GM06990 (cell line): ENCODE measurements around the gene SOCS6.
"Not testable (repeated sequence)": the region's sequence is repeated elsewhere in the genome, so short reads cannot be mapped to it uniquely, and the experiment has no call there.

Experiments
- DNase-seq: peaks from one replicate; pipeline ENCODE4 v3.0.0-alpha.2; 2011; ENCODE audit not compliant: insufficient read length; ENCODE audit errors: extremely low read depth
- H3K27me3 ChIP-seq: replicated peaks from 2 replicates; pipeline ENCODE4 v1.6.0; 2011; ENCODE audit warnings: low read length; ENCODE audit not compliant: control insufficient read depth, insufficient read depth
- H3K36me3 ChIP-seq: 2 replicates; pipeline ENCODE4 v1.5.1; 2011; ENCODE audit warnings: low read length; ENCODE audit not compliant: control insufficient read depth, insufficient read depth
- H3K4me3 ChIP-seq: replicated peaks from 2 replicates; pipeline ENCODE4 v1.5.1; 2011; ENCODE audit warnings: low read depth, mild to moderate bottlenecking, control low read depth, low read length
- TF ChIP-seq, protein P1 (sequence below): IDR thresholded peaks from 2 replicates; pipeline ENCODE4 v1.5.1; 2011; ENCODE audit warnings: low read length, control low read depth, mild to moderate bottlenecking, inconsistent platforms; ENCODE audit not compliant: insufficient read depth, poor library complexity, severe bottlenecking

Gene SOCS6, protein sequence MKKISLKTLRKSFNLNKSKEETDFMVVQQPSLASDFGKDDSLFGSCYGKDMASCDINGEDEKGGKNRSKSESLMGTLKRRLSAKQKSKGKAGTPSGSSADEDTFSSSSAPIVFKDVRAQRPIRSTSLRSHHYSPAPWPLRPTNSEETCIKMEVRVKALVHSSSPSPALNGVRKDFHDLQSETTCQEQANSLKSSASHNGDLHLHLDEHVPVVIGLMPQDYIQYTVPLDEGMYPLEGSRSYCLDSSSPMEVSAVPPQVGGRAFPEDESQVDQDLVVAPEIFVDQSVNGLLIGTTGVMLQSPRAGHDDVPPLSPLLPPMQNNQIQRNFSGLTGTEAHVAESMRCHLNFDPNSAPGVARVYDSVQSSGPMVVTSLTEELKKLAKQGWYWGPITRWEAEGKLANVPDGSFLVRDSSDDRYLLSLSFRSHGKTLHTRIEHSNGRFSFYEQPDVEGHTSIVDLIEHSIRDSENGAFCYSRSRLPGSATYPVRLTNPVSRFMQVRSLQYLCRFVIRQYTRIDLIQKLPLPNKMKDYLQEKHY

DNA sequence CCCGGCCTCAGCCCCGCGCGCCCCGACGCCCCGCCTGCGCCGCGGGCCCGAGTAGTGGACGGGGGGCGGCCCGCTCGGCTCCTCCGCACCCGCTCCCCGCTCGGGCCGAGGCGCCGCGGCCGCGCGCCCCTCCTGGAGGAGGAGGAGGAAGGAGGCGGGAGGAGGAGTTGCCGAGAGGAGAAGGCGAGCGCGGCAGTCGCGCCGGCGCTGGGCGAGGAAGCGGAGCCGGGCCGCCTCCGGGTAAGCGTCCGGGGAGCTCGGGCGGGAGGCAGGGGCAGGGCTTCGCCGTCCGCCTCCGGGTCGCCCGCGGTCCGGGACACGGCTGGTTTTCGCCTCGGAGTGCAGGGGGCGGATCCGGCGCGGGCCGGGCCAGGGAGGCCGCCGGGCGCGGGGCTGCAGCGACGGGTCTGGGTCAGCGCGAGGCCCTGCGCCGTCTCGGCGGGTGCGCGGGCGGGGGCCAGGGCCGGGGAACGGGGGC is at the start of gene SOCS6:
Gene SOCS6 (plus strand): TSS at position 195 of the 478 bp plus-strand sequence. CDS start 35,624 bp downstream, outside the sequence.
- DNase-seq: peak; percentile 84
- no peaks in the 10 kb centered on the region for H3K27me3 ChIP-seq
- TF ChIP-seq, protein P1, sequence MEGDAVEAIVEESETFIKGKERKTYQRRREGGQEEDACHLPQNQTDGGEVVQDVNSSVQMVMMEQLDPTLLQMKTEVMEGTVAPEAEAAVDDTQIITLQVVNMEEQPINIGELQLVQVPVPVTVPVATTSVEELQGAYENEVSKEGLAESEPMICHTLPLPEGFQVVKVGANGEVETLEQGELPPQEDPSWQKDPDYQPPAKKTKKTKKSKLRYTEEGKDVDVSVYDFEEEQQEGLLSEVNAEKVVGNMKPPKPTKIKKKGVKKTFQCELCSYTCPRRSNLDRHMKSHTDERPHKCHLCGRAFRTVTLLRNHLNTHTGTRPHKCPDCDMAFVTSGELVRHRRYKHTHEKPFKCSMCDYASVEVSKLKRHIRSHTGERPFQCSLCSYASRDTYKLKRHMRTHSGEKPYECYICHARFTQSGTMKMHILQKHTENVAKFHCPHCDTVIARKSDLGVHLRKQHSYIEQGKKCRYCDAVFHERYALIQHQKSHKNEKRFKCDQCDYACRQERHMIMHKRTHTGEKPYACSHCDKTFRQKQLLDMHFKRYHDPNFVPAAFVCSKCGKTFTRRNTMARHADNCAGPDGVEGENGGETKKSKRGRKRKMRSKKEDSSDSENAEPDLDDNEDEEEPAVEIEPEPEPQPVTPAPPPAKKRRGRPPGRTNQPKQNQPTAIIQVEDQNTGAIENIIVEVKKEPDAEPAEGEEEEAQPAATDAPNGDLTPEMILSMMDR: no peak
- peak within 1 kb of the TSS; percentile 68 for H3K4me3 ChIP-seq
- H3K36me3 ChIP-seq: no peaks in the 10 kb centered on the region

DNA sequence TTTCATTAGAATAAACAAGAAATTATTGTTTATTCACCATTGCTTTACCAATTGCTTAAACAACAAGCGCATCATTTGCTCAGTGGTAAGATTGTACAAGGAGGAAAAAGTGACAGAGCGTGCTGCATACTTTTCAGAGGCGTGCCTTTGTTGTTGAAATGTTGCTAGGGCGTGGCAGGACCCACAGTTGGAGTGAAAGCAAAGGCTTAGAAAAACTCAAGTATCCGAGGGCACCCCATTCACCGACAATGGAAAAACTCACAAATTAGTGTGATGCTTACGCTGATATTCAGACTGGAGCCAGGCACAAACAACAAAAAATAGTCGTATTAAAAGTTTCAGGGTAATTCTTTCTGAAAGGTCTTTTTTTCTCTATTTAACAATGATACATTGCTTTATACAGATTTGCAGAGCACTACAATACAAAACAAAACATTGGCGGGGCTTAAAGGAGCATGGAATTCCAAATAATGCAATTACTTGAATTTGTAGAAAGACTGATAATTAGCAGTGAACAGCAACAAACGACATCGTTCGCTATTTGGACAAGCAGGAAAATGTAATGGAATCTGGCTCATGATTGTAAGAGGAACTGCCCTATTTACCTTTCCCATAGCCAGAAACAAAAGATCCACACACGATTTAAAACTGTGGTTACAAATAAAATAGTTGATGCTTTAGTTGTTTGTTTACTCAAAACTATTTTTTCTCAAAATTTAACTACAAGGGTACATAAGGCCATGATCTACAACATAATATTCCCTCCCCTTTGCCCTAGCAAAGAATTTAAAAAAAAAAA is 45.5 kb upstream of the SOCS6 start:
- Histone ChIP-seq H3K27me3 (no peaks in the 10 kb centered on the region), H3K4me3 (no peak overlapping the region), H3K36me3 (no peaks in the 10 kb centered on the region)
- no peak for DNase-seq
- TF ChIP-seq, protein P1: no peak

DNA sequence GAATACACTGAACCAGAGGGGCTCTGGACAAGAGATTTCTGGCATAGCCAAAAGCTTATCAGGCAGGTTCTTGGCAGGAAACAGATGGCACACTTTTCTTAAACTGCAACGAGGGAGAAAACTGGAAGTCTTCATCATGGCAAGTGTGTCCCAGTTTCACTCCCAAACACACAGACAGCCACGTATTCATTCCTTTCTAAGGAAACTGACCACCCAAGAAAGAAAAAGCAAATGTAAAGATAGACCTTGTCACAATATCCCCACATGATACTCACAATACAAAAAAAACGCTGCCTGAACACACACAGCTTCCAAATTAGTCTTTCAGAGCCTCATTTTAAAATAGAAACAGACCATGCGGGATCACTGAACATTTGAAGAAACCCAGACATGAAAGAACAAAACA is 42.8 kb upstream of the SOCS6 start:
- H3K36me3 ChIP-seq: no peaks in the 10 kb centered on the region
- H3K4me3 ChIP-seq: no peak overlapping the region
- H3K27me3 ChIP-seq: no peaks in the 10 kb centered on the region
- DNase-seq: no peak
- TF ChIP-seq, protein P1: no peak

DNA sequence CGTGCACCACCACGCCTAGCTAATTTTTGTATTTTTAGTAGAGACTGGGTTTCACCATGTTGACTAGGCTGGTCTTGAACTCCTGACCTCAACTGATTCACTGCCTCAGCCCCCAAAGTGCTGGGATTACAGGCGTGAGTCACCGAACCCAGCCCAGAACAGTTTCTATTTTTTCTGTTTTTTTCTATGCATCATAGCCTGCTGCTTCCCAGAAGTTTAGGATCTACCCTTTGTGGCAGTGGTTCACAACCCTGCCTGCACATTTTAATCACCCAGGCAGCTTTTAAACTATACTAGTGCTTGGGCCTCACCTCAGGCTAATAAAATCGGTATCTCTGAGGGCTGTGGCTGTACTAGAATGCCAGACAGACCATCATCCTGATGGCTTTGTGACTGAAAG is 39.7 kb upstream of the SOCS6 start:
- no peaks in the 10 kb centered on the region for H3K27me3 ChIP-seq
- no peak overlapping the region for H3K4me3 ChIP-seq
- DNase-seq: no peak
- TF ChIP-seq, protein P1: no peak
- H3K36me3 ChIP-seq: no peaks in the 10 kb centered on the region

DNA sequence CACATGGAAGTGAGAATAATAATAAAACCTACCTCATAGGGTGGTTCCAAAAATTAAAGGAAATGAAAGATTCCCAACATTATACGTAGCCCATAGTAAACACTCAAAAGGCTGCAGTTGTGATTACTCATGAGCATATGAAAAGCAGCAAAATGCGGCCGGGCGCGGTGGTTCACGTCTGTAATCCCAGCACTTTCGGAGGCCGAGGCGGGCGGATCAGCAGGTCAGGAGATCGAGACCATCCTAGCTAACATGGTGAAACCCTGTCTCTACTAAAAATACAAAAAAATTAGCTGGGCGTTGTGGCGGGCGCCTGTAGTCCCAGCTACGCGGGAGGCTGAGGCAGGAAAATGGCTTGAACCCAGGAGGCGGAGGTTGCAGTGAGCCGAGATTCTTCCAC is 39.0 kb upstream of the SOCS6 start:
- H3K27me3 ChIP-seq, DNase-seq, H3K4me3 ChIP-seq, H3K36me3 ChIP-seq: not testable (repeated sequence)

DNA sequence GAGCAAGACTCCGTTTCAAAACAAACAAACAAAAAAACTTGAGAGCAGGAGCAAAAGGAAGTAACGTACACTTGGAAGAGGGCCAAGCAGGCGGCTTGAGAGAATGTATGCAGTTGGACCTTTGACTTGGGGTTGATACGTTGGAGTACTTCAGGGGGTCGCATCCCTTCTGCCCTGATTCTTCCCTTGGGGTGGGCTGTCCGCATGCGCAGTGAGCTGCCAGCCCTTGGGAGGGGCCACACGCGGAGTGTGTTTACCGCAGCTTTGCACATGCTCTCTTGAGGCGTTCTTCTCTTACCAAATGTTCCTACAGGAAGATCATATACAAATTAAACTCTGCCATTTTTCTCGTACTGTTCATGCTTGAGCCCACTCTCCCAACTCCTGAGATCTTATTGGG is 38.1 kb upstream of the SOCS6 start:
- H3K4me3 ChIP-seq: no peak overlapping the region
- no peak for DNase-seq
- no peaks in the 10 kb centered on the region for H3K27me3 ChIP-seq
- no peaks in the 10 kb centered on the region for H3K36me3 ChIP-seq
- TF ChIP-seq, protein P1: no peak
